HUDEP-2 (cell line): ENCODE data around the gene ZNF541.

ENCODE experiments used
- DNase-seq, 76 experiments: peaks; one replicate each; lab custom pipeline; 2025; ENCODE audit not compliant: unreplicated experiment in 76 of 76; lab: John Stamatoyannopoulos, UW

Gene ZNF541

GRCh38 chr19:47545061-47545948 is 27.6 kb downstream of the ZNF541 start:
- no peak for DNase-seq

DNA sequence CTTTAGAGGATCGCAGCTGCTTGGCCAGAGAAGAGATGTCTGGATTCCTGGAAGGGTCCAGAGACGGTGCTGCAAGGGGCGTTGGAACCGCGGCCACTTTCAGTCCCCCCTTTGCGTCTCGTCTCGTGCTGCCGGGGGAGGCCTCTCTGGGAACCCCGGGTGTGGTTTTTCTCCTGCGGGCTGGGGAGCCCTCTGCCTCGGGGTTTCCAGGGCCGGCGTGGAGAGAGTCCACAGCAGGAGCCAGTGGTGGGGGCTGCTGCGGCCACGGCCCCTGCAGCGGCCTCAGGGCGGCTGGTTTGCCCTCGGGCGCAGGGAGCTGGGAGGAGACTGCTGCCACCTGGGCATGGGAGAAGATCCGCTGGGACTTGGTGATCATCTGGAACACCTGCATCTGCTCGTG is 28.5 kb downstream of the ZNF541 start:
- DNase-seq: no peak

DNA sequence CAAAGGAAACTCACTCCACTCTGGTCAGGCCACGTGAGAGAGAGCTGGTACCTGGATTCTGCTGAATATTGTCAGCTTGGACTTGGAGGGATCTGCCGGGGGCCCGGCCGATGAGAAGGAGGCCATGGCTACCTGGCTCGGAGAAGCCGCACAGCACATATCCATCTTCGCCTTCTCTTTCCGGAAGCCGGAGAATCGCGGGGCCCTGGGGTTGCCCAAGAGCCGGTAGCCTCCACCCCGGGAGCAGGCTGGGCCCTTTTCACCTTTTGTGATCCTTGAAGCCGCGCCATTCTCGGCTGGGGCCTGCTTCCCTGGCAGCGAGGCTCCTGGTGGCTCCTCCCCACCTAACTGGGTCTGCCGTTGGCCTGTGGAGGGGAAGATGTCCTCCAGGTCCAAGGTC is 28.9 kb downstream of the ZNF541 start:
- no peak for DNase-seq

- no peak for DNase-seq
Observed at GRCh38 chr19:47542030-47542475, 30.9 kb downstream of the ZNF541 start.

DNA sequence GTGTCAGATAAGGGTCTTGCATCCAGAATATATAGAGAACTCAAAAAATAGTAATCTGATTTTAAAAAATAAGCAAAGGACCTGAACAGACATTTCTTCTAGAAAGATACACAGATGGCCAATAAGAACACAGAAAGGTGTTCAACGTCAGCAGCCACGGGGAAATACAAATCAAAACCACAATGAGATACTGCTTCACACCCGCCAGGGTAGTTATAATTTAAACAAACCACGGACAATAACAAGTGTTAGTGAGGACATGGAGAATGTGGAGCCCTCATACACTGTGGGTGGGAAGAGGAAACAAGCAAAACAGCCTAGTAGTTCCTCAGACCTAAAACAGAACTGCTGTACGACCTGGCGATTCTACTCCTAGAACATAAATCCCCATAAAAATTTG is 31.4 kb downstream of the ZNF541 start:
- no peak for DNase-seq

DNA sequence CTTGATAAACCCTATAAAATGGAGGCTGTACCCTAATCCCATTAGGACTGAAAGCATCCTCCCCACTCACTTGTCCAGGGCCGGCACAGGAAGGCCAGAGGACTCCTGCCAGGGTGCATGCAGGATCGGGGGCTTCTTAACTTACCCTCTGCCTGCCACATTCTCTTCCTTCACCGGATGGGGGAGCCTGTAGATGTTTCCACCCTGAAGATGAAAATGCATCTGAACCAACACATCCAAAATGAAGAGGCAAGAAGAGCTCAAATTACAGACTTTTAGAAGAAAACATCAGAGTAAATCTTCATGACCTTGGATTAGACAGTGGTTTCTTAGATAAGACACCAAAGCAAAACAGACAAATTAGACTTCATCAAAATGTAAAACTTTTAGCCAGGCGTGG is 32.2 kb downstream of the ZNF541 start:
- peak in 7 of 76 experiments; percentile 10 to 42 (median 26) for DNase-seq

DNA sequence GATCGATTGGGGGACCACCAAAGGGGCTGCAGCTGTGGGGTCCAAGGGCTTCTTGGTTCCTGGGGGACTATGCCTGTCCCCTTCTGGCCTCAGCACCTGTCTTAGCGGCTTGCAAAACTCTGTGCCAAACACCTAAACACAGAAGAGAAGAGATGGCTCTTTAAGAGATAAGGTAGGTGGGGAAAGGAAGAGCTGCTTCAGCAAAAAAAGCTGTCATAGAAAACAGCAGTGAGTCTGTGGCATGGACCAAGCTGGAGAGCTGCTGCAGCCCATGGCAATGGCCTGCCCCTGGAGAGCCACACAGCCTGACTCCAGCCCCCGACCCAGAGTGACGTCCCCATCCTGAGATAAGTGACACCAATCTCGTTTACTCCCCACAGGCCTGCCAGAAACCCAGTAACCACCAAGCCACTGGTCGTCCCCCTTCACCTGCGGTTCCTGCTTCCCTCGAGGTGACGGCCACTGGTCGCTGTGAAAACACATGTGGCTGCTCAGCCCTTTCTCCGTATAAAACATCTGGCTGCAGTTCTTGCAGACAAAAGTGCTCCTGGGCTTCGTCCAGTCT is 33.1 kb downstream of the ZNF541 start:
- no peak for DNase-seq

- DNase-seq: no peak
Observed at GRCh38 chr19:47538812-47539211, 34.1 kb downstream of the ZNF541 start.

GRCh38 chr19:47537493-47537892 is 35.5 kb downstream of the ZNF541 start:
- no peak for DNase-seq

DNA sequence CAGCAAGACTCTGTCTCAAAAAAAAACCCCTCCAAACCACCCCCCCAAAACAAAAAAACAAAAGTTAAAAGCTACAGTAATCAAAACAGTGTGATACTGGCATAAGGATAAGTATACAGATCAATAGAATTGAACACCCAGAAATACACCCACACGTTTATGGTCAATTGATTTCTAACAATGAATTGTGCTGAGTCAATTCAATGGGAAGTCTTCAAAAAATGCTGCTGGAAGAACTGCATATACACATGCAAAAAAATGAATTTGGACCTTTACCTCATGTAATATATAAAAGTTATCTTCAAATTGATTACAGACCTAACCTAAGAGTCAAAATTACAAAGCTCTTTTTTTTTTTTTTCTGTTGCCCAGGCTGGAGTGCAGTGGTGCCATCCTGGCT is 38.3 kb downstream of the ZNF541 start:
- DNase-seq: no peak

DNA sequence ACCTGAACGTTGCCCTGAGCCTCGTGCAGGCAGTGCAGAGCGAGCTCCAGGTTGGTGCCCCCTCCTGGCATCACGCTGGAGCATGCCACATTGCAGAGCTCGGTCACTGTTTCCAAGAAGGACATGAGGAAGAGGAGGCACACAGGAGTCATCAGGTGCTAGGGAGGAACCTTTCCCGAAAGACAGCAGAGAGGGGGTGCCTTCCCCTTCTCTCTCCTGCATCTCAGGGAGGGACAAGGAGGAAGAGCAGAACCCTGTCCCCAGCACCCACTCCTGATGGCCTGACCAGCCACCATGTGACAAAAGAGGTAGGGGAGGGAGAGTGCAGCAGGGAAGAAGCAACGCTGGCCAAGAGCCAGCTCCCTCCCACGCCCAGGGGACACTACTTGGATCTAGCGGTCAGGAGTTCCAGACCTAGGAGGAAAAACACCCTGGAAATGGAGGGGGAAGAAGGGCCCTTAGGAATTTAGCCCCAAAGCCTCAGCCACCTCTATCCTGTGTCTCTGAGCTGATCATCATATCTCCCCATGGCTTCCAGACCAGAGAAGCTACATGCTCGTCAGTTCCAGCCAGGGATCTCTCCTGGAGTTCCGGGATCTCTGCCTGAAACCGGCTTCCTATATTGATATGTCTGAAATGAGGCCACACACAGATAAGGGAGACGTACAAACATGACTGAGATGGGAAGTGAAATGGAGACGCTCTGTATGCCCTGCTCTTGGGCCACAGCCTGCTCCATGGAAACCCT is 41.1 kb downstream of the ZNF541 start:
- DNase-seq: no peak

DNA sequence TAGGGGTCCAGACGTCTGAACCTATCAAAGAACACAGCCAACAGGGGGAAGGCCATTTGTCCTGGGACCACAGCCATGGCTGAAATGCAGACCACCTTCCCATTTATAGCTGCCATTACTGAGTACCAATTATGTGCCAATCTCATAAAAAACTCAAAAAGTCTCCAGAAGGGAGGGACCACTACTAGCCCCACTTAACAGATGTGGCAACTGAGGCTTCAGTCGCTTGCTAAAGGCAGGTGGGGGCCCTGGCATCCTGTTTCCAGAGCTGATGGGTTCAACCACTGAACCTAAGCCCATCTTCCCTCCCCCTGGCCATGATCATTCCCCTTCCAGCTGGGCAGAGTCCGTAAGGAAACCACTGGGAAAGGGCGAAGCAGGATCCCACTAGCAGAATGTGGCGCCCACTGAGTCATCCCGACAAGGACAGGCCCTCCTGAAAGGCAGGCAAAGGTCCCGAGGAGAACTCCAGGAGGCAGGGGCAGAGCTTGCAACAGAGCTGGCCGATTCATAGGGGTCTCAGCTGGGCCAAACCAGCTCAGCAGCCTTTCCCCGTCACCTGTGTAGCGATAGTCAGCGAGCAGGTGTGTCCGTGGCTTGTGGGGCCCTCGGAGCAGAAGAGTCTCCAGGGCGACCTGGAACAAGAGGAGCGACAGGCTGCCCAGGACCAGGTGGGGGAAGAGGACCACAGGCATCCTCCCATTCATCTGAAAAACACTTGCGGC is 43.8 kb downstream of the ZNF541 start:
- no peak for DNase-seq

GRCh38 chr19:47526798-47527197 is 46.1 kb downstream of the ZNF541 start:
- no peak for DNase-seq

- DNase-seq: peak in 4 of 76 experiments; percentile 14 to 21 (median 16)
Observed at GRCh38 chr19:47523473-47523872, 49.5 kb downstream of the ZNF541 start.
